Colonic mucosa (tissue), 4 donors: ENCODE data around the gene WNT7B. TPM values are rescaled to one million over a fixed set of nuclear protein-coding genes. Genes with fewer than 3 reads are reported as not detected.

Experiments
- DNase-seq: peaks from one replicate; pipeline ENCODE4 v3.0.0-alpha.2; 2020
- H3K27ac ChIP-seq: fragments of 200-600 bp; one replicate; pipeline ENCODE4 v1.8.0; 2021
- H3K27me3 ChIP-seq: fragments of 200-600 bp; one replicate; pipeline ENCODE4 v1.8.0; 2021
- H3K36me3 ChIP-seq: fragments of 200-600 bp; one replicate; pipeline ENCODE4 v1.8.0; 2021
- H3K4me1 ChIP-seq: fragments of 200-600 bp; one replicate; pipeline ENCODE4 v1.8.0; 2021; ENCODE audit warnings: mild to moderate bottlenecking
- H3K4me3 ChIP-seq: fragments of 200-600 bp; one replicate; pipeline ENCODE4 v1.8.0; 2021
- H3K9ac ChIP-seq, 2 donors: one replicate each; pipeline ENCODE4 v1.7.0; 2013; ENCODE audit warnings: control low read depth in 2 of 2, low read depth in 2 of 2, low read length in 2 of 2
- H3K9me3 ChIP-seq: fragments of 200-600 bp; one replicate; pipeline ENCODE4 v1.8.0; 2021
- CTCF ChIP-seq: fragments of 200-600 bp; IDR thresholded peaks from one replicate; pipeline ENCODE4 v1.8.0; 2022; ENCODE audit warnings: antibody characterized with exemption, mild to moderate bottlenecking
- intact Hi-C: fragments of 100-400 bp; cut with DNase I; formaldehyde crosslinking; loops from one replicate; pipeline ENCODE4 v1.14.1; 2022
- total RNA-seq, 2 donors: library from RNA; stranded (reverse); fragmentation: NEBNext Ultra II Directional in 1 of 2; extraction: Animal tissue kit (Norgen Biotek cat#: 25700) in 1 of 2; gene quantifications; one replicate each; pipeline ENCODE4 v1.2.1, GENCODE V29; 2021
- donor health status: healthy.
- donor health status: DM: no; HTN: no; CAD: no.
- donor health status: DM: no; HTN: no; CAD: no.

Gene WNT7B
- total RNA-seq, 2 donors from 2014 or later: 0.12 TPM; not detected in 1

- no peaks in the 10 kb centered on the region for H3K36me3 ChIP-seq
- H3K4me3 ChIP-seq: no peak overlapping the region
- no peaks in the 10 kb centered on the region for H3K27me3 ChIP-seq
- H3K9me3 ChIP-seq: no peaks in the 10 kb centered on the region
- no peaks in the 10 kb centered on the region for H3K4me1 ChIP-seq
- no peak overlapping the region for H3K27ac ChIP-seq
- no peak for TF ChIP-seq CTCF
- no peak overlapping the region for H3K9ac ChIP-seq
- intact Hi-C loops: no loop called here
- no peak for DNase-seq
Measured at GRCh38 chr22:46022881-46023512, 46.0 kb upstream of the WNT7B start.

- Histone ChIP-seq H3K27me3 (no peaks in the 10 kb centered on the region), H3K27ac (no peak overlapping the region), H3K9ac (no peak overlapping the region), H3K4me1 (no peaks in the 10 kb centered on the region), H3K4me3 (no peak overlapping the region), H3K9me3 (no peaks in the 10 kb centered on the region), H3K36me3 (no peaks in the 10 kb centered on the region)
- intact Hi-C loops: no loop called here
- DNase-seq: no peak
- TF ChIP-seq CTCF: no peak
Measured at GRCh38 chr22:46021577-46021976, 44.6 kb upstream of the WNT7B start.

- no peaks in the 10 kb centered on the region for H3K9me3 ChIP-seq
- H3K36me3 ChIP-seq: no peaks in the 10 kb centered on the region
- no peaks in the 10 kb centered on the region for H3K27me3 ChIP-seq
- H3K4me3 ChIP-seq: no peak overlapping the region
- no peak for TF ChIP-seq CTCF
- no peaks in the 10 kb centered on the region for H3K4me1 ChIP-seq
- intact Hi-C loops: no loop called here
- H3K27ac ChIP-seq: no peak overlapping the region
- DNase-seq: no peak
- no peak overlapping the region for H3K9ac ChIP-seq
Measured at GRCh38 chr22:46019351-46019750, 42.4 kb upstream of the WNT7B start.

GRCh38 chr22:46018859-46019258 lies 41.9 kb upstream of the WNT7B start:
- no peak for TF ChIP-seq CTCF

DNA sequence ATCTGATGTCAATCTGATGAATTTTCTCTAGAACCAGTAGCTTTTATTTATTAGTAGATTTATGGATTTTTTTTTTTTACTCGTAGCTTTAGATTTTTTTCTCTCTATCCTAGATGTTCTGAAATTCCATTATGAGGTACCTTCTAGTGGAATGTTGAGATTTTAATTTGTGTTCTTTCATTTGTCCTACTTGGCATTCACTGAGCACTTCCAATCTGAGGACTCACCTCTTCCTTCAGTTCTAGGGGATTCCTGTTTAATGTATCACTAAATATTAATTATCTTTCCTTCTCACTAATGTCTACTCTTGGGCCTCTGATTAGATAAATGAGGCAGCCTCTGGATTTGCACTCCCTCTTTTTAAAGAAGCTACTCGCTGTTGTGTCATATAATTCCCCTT lies 40.2 kb upstream of the WNT7B start:
- H3K36me3 ChIP-seq: no peaks in the 10 kb centered on the region
- peaks cover 8% of the 10 kb centered on the region for H3K4me1 ChIP-seq
- no peak overlapping the region for H3K4me3 ChIP-seq
- intact Hi-C loops: no loop called here
- H3K27me3 ChIP-seq: no peaks in the 10 kb centered on the region
- no peak overlapping the region for H3K27ac ChIP-seq
- H3K9ac ChIP-seq: no peak overlapping the region
- no peaks in the 10 kb centered on the region for H3K9me3 ChIP-seq
- DNase-seq: no peak
- TF ChIP-seq CTCF: no peak

More at GRCh38 chr22:46018859-46019258, 41.9 kb upstream of the WNT7B start:
- Histone ChIP-seq H3K27ac (no peak overlapping the region), H3K9me3 (no peaks in the 10 kb centered on the region), H3K27me3 (no peaks in the 10 kb centered on the region), H3K9ac (no peak overlapping the region), H3K4me3 (no peak overlapping the region), H3K36me3 (no peaks in the 10 kb centered on the region), H3K4me1 (no peaks in the 10 kb centered on the region)
- DNase-seq: no peak
- intact Hi-C loops: no loop called here
